Erythroblast (primary cell): Measurements from ENCODE around the gene CDY1B.
"Not testable (repeated sequence)": the region's sequence is repeated elsewhere in the genome, so short reads cannot be mapped to it uniquely, and the experiment has no call there.

Source experiments
- DNase-seq, 2 experiments: peaks; one replicate each; lab custom pipeline; 2025; lab: John Stamatoyannopoulos, UW

The CDY1B gene

GRCh38 chrY:24047919-24048318 is at the start of gene CDY1B:
Gene CDY1B, minus strand, starts transcription at chrY:24048019. Its CDS starts 331 bp downstream, at chrY:24047688.
- DNase-seq: not testable (repeated sequence)

GRCh38 chrY:24049525-24049924 is 1.7 kb upstream of the CDY1B start:
- not testable (repeated sequence) for DNase-seq

- not testable (repeated sequence) for DNase-seq
These were observed 4.6 kb downstream of the CDY1B start for GRCh38 chrY:24043209-24043608.

DNA sequence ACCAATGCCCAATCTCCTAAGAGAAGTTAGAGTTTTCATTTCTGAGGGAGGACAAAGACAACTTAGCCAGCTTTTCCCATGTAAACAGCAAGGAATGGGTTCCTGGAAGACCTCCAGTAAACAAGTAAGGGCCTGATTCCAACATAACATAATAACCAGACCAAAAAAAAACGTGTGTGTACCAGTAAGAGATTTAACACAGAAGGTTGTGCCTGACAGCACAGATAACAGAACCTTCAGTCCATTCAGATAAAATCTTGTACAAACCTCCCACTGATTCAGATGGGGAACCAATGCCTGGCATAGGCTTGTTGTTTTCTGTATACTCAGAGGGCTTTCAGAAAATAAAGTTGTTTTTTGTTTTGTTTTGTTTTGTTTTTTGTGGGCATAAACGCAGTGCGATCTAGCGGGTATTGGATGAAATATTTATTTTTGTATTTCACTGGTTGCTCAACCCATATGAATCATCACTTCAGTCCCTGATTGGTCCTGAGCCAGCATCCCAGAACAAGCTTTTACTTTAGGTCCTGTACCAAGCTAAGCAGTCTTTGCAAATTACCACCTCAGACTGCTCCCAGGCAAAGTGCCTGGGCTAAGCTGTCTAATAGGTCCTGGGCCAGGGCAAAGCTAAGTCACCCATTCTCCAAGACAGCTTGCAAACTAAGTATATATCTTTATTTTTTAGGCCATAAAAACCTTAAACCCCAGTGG is 8.7 kb downstream of the CDY1B start:
- DNase-seq: not testable (repeated sequence)

- not testable (repeated sequence) for DNase-seq
These were observed 21.4 kb downstream of the CDY1B start for GRCh38 chrY:24026212-24027103.
